NCI-H1048 (cell line): Measurements from ENCODE around the gene PDE4B.
"Not testable (repeated sequence)": the region's sequence is repeated elsewhere in the genome, so short reads cannot be mapped to it uniquely, and the experiment has no call there.

Experiments used
- DNase-seq: peaks from one replicate; lab custom pipeline; 2025; lab: John Stamatoyannopoulos, UW

Gene PDE4B

DNA sequence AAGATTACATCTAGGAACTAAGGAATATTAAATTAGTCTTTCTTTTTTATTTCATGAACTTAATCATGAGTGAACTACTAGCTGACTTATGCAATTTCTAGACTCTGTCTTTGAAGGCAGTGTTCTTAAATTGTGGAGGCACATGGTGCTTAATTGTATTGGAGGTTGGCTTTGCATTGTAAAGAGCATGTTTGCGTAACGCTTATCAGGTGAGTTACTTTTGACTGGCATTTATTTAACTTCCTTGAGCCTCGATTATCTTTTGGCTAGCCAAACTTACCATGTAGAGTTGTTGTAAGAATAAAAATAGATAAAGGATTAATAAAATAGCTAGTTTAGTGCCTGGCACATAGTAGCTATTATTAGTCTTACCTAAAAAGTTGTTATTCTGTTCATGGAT lies 262.4 kb downstream of the PDE4B start:
- DNase-seq, result no peak

DNA sequence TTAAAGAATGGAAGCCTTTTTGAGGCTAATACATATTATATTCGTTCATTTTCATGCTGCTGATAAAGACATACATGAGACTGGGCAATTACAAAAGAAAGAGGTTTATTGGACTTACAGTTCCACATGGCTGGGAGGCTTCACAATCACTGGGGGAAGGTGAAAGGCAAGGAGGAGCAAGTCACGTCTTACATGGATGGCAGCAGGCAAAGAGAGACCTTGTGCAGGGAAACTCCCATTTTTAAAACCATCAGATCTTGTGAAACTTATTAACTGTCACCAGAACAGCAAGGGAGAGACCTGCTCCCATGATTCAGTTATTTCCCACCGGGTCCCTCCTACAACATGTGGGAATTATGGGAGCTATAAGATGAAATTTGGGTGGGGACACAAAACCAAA lies 264.8 kb downstream of the PDE4B start:
- DNase-seq, result not testable (repeated sequence)

DNA sequence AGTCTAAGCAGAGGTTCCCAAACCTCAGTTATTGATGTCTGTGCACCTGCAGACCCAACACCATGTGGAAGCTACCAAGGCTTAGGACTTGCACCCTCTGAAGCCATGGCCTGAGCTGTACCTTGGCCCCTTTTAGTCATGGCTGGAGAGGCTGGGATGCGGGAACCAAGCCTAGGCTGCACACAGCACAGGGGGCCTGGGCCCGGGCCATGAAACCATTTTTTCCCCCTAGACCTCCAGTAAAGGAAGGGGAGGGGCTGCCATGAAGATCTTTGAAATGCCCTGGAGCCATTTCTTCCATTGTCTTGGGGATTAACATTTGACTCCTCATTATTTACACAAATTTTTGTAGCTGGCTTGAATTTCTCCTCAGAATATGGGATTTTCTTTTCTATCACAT lies 265.9 kb downstream of the PDE4B start:
- DNase-seq, result no peak

DNA sequence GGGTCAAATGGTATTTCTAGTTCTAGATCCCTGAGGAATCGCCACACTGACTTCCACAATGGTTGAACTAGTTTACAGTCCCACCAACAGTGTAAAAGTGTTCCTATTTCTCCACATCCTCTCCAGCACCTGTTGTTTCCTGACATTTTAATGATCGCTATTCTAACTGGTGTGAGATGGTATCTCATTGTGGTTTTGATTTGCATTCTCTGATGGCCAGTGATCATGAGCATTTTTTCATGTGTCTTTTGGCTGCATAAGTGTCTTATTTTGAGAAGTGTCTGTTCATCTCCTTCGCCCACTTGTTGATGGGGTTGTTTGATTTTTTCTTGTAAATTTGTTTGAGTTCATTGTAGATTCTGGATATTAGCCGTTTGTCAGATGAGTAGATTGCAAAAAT lies 274.5 kb downstream of the PDE4B start:
- not testable (repeated sequence) for DNase-seq

DNA sequence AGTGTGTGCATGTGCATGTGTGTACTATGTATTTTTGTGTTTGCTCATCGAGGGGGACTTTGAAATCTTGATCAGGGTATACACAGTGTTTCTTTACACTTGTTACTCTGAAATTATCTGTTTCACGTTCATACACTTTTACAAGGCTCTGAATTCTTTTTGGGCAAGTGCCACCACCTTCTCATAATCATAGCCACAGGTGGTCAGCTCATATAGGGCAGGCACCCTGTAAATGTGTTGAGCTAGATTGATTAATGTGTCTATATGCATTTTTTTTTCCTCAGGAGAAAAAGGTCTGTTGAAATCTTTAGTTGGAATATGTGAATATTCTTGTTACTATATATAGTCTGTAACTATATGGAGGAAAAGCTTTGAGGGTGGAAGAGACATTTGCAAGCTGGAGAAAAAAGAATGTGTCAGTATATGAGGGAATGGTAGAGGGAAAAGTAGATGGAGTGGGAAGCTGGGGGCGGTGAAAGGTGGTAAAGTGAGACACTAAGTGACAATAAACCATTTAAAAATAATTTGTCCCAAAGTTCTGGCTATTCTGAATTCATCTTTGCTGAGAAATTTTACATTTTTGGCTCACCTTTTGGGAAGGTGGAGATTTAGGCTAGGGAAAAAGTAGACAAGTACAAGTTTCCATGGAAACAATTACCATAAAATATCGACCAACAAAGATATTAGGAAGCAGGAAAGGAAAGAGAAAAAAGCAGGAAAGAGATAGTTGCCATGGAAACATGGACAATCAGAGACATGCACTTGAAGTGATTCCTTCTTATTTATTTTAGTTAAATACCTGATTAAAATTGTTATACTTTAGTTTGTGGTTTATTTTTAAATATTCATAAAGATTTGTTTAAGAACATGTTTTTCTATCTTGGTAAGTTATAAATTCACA lies 277.5 kb downstream of the PDE4B start:
- no peak for DNase-seq

DNA sequence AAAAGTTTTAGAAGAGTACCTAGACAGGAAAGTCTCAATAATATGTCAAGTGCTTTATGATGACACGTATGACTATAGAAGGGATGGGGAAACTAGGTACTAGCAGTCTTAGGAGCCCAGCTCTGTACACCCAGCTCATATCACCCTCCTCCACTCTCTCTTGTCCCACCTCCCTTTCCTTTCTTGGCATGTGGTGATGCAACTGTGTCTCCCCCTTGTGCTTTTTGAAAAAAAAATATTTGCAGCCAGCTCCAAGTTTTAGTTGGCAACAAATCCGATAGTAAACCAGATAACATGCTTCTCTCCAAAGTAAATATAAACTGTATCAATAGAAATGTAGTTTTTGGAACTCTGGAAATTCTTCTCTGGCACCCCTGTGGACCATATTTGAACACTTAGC lies 280.7 kb downstream of the PDE4B start:
- DNase-seq, result no peak

DNA sequence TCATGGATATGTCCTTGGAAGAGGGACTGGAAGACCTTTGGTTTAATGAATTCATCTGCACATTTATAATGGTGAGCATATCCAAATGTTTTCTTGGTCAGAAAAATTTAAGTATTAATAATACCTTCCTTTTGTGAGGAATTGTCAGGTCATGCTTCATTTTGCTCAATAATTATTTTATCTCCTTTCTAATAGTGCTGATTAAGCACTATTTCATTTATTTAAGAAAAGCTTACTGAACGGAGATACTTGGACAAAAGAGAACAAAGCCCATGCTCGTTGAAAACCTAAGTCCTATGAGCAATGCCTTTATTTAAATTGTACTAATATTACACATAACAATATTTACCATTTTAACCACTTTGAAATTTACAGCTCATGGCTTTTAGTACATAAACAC lies 281.5 kb downstream of the PDE4B start:
- no peak for DNase-seq

DNA sequence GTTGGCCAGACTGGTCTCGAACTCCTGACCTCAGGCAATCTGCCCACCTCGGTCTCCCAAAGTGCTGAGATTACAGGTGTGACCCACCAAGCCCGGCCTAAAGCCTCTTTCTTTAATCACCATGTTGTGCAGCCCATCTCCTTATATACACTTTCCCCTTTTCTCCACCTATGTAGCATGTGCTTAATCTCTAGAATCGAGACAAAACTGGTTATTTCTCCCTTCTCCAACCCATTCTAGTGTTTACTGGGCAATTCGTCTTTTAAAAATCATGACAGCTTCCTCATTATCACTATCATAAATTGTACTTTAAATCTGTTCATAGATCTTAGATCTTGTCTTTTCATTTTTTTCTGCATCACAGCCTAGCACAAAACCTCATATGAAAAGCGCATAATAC lies 285.7 kb downstream of the PDE4B start:
- no peak for DNase-seq

DNA sequence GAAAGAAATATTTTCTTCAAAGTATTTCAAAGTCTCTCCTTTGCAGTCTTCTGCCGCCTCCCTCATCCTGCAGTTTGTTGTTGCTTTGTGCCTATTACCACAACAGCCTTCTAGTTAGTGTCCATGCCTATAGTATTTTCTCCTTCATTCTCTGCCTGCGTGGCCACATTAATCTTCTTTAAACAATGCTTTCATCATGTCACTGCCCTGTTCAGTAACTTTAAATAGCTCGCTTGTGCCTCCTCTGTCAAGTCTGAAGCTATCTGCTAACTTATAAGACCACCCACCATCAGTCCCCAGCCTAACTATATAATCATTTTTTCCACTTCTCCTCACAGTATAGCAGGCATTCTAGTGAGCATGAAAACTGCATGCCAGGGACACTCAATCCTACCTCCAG lies 290.3 kb downstream of the PDE4B start:
- DNase-seq, result no peak

DNA sequence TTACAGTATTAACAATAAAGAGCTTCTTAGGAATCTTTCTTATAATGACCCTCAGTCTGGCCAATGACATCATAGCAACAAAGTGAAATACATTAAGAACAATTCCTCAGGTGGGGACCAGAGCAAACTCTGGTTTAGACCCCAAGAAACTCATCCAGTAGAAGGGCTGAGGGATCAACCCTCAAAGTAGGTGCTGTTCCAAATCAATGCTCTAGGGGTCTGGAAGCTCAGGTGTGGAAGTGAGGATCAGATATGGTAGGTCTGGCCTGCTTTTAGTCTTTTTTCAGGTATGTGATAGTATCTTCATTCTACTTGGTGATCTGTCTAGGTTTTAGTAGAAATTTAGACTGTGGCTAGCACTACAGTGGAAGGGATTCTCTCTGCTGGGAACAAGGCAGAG lies 291.7 kb downstream of the PDE4B start:
- no peak for DNase-seq

DNA sequence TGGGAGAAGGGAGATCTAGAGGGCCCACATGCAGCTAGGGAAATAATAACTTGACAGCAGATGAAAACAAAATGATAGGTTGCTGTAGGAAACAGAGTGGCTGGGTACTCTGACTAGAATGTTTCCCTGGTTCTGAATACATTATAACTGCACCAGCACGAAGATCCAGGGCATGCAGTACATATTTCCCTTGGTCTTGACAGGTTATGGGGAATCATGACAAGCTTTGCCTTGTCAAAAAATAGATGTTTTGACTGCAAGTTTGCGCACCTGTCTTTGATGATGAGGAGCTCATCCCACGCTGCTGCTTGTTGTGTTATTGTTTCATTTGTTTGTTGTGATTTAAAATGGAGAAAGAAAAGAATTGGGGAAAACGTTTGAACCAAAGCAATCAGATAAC lies 292.9 kb downstream of the PDE4B start:
- no peak for DNase-seq

DNA sequence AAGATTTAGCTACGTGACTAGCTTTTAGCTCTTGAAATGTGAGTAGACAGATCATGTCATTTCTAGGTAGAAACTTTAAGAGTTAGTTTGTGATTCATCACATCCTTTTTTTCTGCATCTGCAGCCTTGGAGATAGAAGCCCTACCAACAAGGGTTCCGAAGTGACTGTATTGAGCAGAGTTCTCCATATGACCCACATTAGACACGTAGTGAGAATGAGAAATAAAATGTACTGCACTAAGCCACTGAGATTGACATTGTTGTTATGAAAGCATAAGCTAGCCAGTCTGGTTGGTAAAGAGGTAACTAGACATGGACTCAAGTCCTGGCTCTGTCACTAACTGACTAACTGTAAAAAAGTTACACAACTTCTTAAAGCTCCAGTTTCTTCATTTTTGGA lies 296.1 kb downstream of the PDE4B start:
- DNase-seq, result no peak

DNA sequence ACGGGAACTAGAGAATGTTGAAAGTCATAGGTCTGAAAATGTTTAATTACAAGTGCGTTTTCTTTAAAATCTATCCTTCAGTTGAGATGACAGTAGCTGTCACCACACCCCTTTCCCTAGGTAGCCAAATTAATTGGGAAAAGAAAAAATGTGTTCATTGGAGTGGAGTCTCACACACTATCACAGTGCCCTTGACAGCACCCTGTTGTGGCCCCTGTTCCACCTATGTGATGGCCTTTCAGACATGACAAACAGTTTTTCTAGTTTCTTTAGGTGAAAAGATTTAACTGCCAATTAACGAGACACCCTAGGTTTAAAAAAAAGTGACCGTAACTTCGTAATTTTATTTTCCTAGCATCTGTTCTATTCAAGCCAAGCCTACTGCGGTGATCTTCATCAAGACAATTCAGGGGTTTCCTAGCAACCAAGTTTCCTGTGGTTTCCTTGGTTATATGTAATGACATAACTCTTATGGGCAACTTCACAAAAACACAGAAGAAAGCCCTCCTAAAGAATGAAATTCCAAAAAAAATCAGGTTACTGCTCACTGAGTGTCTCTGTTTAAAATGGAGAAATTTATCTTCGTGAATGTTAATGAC lies 298.3 kb downstream of the PDE4B start:
- no peak for DNase-seq

DNA sequence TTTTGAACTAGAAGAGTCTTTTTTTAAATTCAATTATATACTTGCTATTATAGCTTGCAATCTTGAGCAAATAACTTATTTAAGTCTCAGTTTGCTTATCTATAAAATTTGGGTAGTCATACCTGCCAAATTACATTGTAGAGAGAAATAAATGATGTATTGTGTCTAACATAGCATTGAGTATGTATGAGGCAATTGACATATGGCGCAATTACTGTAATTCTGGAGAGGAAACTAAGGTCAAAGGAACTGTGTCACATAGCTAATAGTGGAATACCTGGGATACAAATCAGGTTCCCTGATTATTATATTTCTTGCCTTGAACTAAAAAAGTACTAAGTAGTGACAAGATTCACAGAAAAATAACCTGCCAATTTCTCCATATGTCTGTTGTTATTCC lies 302.5 kb downstream of the PDE4B start:
- DNase-seq, result no peak

DNA sequence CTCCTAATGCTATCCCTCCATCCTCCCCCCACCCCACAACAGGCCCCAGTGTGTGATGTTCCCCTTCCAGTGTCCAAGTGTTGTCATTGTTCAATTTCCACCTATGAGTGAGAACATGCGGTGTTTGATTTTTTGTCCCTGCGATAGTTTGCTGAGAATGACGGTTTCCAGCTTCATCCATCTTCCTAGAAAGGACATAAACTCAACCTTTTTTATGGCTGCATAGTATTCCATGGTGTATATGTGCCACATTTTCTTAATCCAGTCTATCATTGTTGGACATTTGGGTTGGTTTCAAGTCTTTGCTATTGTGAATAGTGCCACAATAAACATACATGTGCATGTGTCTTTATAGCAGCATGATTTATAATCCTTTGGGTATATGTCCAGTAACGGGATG lies 308.3 kb downstream of the PDE4B start:
- not testable (repeated sequence) for DNase-seq

DNA sequence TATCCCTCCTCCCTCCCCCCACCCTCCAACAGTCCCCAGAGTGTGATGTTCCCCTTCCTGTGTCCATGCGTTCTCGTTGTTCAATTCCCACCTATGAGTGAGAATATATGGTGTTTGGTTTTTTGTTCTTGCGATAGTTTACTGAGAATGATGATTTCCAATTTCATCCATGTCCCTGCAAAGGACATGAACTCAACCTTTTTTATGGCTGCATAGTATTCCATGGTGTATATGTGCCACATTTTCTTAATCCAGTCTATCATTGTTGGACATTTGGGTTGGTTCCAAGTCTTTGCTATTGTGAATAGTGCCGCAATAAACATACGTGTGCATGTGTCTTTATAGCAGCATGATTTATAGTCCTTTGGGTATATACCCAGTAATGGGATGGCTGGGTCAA lies 311.4 kb downstream of the PDE4B start:
- not testable (repeated sequence) for DNase-seq

DNA sequence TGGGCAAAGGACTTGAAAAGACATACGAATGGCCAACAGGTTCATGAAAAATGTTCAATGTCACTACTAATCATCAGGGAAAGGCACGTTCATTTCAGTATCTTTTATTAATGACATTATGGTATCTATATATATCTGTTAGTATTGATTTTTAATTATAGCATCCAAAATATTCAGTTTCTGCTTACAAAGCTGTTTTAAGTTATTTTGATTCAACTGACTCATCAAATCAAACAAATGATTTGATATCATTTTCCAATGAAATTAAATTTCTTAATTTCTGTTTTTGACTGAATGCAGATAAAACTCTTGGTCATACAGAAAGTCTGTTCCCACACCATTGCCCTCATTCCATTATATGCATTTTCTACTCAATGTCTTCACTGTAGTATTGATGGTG lies 315.9 kb downstream of the PDE4B start:
- no peak for DNase-seq

DNA sequence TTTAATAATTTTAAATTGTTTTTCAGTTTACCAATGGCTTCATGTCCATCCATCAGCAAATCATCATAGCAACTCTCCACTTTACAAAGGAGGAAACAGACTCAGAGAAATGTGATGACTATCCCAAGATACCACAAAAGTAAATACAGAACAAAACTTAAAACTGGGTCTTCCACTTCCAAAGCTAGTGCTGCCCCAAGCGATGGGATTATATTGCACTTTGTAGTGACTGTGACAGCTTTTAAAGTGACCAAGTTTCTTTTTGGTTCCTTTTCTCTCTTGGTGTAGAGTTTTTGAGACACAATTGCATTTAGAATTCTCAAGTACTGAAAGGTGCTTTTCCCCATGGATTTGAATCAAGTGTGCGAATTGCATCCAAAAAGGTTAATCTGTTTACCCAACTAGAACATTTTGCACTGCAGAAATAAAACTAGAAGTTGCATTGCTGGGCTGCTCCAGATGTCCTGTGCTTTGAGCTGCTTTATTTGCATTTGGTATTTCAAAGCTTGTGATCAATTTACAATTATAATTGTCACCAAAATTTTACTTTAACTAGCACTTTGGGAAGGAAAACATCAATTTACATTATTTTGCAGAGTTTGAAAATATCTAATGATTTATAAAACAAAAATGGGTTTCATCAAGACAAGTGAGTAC lies 320.2 kb downstream of the PDE4B start:
- no peak for DNase-seq

DNA sequence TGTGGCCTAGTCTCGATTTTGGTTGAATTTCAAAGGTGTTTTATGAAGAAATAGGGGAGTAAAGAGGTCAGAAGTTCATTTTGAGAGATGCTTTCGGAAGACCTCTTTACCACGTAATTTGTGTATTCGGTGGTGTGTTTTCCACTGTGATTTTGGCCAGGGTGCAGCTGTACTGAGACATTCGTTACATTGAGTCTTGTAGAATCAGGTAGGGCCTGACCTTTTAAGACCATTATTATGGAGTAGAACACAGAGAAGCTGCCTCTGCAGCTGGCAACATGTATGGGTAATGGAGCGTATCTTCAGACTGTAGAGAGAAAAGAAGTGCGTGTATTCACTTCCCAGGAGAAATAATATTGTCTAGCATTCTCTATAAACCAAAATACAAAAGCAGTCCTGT lies 326.5 kb downstream of the PDE4B start:
- no peak for DNase-seq

DNA sequence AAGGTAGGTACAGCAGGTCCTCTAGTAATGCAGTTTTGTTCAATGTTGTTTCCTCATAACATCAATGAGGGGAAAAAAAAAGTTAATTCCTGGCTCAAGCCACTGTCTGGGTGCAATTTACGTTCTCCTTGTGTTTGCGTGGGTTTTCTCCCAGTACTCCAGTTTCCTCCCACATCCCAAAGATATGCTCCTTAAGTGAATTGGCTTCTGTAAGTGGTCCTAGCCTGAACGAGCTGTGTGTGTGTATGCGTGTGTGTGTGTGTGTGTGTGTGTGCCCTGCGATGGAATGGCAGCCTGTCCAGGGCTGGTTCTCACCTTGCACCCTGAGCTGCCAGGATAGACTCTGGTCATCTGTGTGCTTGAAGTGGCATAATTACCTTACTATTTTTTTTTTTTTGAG lies 332.0 kb downstream of the PDE4B start:
- no peak for DNase-seq

DNA sequence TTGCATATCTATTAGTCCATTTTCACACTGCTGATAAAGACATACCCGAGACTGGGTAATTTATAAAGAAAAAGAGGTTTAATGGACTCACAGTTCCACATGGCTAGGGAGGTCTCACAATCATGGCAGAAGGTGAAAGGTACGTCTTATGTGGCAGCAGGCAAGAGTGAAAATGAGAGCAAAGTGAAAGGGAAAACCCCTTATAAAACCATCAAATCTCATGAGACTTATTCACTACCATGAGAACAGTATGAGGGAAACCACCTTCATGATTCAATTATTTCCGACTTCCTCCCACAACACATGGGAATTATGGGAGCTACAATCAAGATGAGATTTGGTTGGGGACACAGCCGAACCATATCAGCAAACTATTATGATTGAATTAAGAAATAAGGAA lies 335.9 kb downstream of the PDE4B start:
- DNase-seq, result not testable (repeated sequence)

DNA sequence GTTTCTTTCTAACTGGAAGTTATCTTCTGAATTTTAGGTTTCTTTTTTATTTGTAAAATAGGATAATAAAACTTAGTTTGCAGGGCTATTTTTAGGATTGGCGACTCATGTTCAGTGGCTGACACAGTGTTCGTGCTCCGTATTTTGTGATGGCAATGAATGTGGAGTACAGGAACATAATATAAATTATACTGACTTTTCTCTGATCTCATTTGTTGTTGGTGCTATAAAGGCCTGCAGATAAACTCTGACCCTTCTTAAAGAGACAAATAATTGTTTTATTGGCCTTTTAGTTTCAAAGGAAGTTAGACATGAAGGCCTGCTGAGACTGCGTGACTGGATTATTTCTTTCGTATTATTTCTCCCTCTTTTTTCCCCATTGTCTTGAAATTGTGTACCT lies 339.6 kb downstream of the PDE4B start:
- DNase-seq, result no peak

DNA sequence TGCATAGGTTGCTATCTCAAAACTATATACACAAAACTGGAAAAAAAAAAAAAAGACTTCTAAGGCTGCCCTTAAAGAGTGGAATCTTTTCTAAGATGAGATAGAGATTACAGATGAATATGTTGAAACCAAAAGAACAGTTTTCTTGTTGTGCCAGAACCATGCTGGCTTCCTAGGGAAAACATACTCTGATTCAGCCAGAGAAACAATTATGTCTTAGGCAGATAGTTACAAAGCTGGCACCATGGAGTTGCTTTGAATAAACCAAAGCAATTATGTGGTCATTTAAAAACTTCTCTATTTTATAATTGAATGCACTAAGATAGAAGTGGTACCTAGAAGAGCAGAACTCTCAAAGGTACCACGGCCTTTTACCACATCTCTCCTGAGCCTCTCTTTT lies 341.3 kb downstream of the PDE4B start:
- DNase-seq, result no peak
